ENCODE data around the gene ADAM12. TPM values are rescaled to one million over a fixed set of nuclear protein-coding genes. Genes with fewer than 3 reads are reported as not detected.

Gene ADAM12
- total RNA-seq, 2 experiments from 2014 or later = 1.2 to 1.5 TPM

DNA sequence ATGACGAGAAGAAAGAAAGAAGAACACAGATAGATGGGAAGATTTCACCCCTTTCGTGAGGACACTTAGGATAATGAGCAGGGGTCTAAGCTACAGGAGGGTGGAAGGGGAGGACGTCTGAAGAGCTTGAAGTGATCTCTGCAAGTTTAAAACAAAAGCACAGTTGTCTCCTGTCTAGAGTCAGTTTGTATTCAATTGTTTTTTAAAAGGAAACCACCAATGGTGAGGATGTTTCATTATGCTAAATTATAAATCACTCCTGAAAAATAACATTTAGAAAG lies 85.9 kb downstream of the ADAM12 start:
- Histone ChIP-seq H3K4me3 (ENCODE audit: low read length) (no peak overlapping the region), H3K9me3 (ENCODE audit: control insufficient read depth in 1 of 2, insufficient read depth in 1 of 2, low read length in 2 of 2) (peaks cover 0 to 2% of the 10 kb centered on the region in 2 experiments), H3K27ac (ENCODE audit: low read depth in 1 of 2, low read length in 2 of 2) (no peak overlapping the region), H3K4me1 (ENCODE audit: insufficient read depth, low read length) (no peaks in the 10 kb centered on the region), H3K36me3 (ENCODE audit: insufficient read depth, low read length) (no peaks in the 10 kb centered on the region), H3K27me3 (ENCODE audit: control insufficient read depth in 1 of 2, insufficient read depth in 2 of 2, low read length in 2 of 2) (no peaks in the 10 kb centered on the region)
- ATAC-seq (ENCODE audit: poor library complexity) = no peak
- intact Hi-C loops (cut with DNase I, micrococcal nuclease) = no loop called here
- no peak for DNase-seq
- no peak overlapping the region for H3K4me3 Mint-ChIP-seq
- no peaks in the 10 kb centered on the region for H3K27me3 Mint-ChIP-seq
- H3K9me3 Mint-ChIP-seq = peaks cover 4% of the 10 kb centered on the region
- no peak overlapping the region for H3K27ac Mint-ChIP-seq
- CTCF ChIA-PET = no interaction called here
- H3K36me3 Mint-ChIP-seq (ENCODE audit: low read depth) = no peaks in the 10 kb centered on the region
- no peaks in the 10 kb centered on the region for H3K4me1 Mint-ChIP-seq (ENCODE audit: low read depth)
- POLR2A ChIA-PET = no interaction called here
- TF ChIP-seq, protein P1, sequence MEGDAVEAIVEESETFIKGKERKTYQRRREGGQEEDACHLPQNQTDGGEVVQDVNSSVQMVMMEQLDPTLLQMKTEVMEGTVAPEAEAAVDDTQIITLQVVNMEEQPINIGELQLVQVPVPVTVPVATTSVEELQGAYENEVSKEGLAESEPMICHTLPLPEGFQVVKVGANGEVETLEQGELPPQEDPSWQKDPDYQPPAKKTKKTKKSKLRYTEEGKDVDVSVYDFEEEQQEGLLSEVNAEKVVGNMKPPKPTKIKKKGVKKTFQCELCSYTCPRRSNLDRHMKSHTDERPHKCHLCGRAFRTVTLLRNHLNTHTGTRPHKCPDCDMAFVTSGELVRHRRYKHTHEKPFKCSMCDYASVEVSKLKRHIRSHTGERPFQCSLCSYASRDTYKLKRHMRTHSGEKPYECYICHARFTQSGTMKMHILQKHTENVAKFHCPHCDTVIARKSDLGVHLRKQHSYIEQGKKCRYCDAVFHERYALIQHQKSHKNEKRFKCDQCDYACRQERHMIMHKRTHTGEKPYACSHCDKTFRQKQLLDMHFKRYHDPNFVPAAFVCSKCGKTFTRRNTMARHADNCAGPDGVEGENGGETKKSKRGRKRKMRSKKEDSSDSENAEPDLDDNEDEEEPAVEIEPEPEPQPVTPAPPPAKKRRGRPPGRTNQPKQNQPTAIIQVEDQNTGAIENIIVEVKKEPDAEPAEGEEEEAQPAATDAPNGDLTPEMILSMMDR (IDR thresholded peaks at IDR 0.05) = no peak

DNA sequence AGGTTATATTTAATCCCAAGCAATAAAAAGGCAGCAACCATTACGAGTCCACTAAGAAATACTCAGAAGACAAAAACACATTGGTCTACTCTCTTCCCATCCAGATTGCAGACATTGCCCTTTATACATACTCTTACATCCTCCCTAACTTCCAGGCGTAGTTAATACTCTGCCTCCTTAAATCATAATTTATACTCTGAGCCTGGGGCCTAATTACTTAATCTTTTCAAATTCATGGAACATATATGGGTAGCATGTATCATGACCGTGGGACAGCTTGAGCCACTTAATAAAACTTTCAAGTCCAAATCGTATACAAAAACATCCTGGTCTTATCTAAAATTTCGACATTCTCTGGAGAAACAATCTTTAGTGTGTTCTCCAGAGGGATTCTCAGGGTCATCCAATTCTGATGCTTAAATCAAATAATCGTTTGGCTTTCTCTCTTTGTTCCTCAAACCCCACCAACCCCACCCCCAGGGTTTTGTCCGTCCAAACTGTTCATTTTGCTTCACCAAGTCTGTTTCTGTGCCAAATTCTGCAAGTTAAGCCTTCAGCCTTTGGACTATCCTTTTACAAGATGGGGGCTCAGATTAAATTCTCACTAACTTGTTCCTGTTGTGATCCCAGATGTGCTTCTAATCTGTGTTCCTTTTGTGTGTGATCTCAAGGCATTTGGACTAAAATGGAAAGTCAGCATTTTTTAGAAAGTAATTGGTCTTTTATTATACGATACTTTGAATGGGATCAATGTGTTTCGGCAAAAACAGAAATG lies 86.4 kb downstream of the ADAM12 start:
- no peak overlapping the region for H3K27ac ChIP-seq (ENCODE audit: low read depth in 1 of 2, low read length in 2 of 2)
- intact Hi-C loops (cut with DNase I, micrococcal nuclease) = no loop called here
- no peaks in the 10 kb centered on the region for H3K36me3 ChIP-seq (ENCODE audit: insufficient read depth, low read length)
- no peak overlapping the region for H3K4me3 Mint-ChIP-seq
- DNase-seq (no peak), ATAC-seq (ENCODE audit: poor library complexity) (no peak)
- H3K4me1 ChIP-seq (ENCODE audit: insufficient read depth, low read length) = no peaks in the 10 kb centered on the region
- H3K9me3 ChIP-seq (ENCODE audit: control insufficient read depth in 1 of 2, insufficient read depth in 1 of 2, low read length in 2 of 2) = no peaks in the 10 kb centered on the region
- H3K4me3 ChIP-seq (ENCODE audit: low read length) = no peak overlapping the region
- ChIA-PET CTCF (no interaction called here), POLR2A (no interaction called here)
- no peaks in the 10 kb centered on the region for H3K27me3 ChIP-seq (ENCODE audit: control insufficient read depth in 1 of 2, insufficient read depth in 2 of 2, low read length in 2 of 2)
- no peaks in the 10 kb centered on the region for H3K36me3 Mint-ChIP-seq (ENCODE audit: low read depth)
- no peaks in the 10 kb centered on the region for H3K27me3 Mint-ChIP-seq
- TF ChIP-seq, protein P1 (IDR thresholded peaks at IDR 0.05) = no peak
- no peaks in the 10 kb centered on the region for H3K4me1 Mint-ChIP-seq (ENCODE audit: low read depth)
- no peak overlapping the region for H3K27ac Mint-ChIP-seq
- H3K9me3 Mint-ChIP-seq = peaks cover 4% of the 10 kb centered on the region

- H3K4me3 Mint-ChIP-seq = no peak overlapping the region
- Histone ChIP-seq H3K36me3 (ENCODE audit: insufficient read depth, low read length) (no peaks in the 10 kb centered on the region), H3K27me3 (ENCODE audit: control insufficient read depth in 1 of 2, insufficient read depth in 2 of 2, low read length in 2 of 2) (no peaks in the 10 kb centered on the region), H3K4me1 (ENCODE audit: insufficient read depth, low read length) (no peaks in the 10 kb centered on the region), H3K4me3 (ENCODE audit: low read length) (no peak overlapping the region), H3K9me3 (ENCODE audit: control insufficient read depth in 1 of 2, insufficient read depth in 1 of 2, low read length in 2 of 2) (no peaks in the 10 kb centered on the region), H3K27ac (ENCODE audit: low read depth in 1 of 2, low read length in 2 of 2) (no peak overlapping the region)
- TF ChIP-seq, protein P1 (IDR thresholded peaks at IDR 0.05) = no peak
- DNase-seq = no peak
- H3K9me3 Mint-ChIP-seq = no peaks in the 10 kb centered on the region
- H3K4me1 Mint-ChIP-seq (ENCODE audit: low read depth) = no peaks in the 10 kb centered on the region
- ChIA-PET POLR2A (no interaction called here), CTCF (no interaction called here)
- no peak for ATAC-seq (ENCODE audit: poor library complexity)
- no peak overlapping the region for H3K27ac Mint-ChIP-seq
- no peaks in the 10 kb centered on the region for H3K36me3 Mint-ChIP-seq (ENCODE audit: low read depth)
- intact Hi-C loops (cut with DNase I, micrococcal nuclease) = no loop called here
- H3K27me3 Mint-ChIP-seq = no peaks in the 10 kb centered on the region
Observed at GRCh38 chr10:126294451-126294850, 93.8 kb downstream of the ADAM12 start.

Measured in CD4-positive, alpha-beta T cell (primary cell).